HepG2 (cell line): ENCODE measurements around the gene COL25A1. TPM values are rescaled to one million over a fixed set of nuclear protein-coding genes. Genes with fewer than 3 reads are reported as not detected.
A peak's percentile ranks its signal among the peaks of the same experiment; 100 is the strongest.

Experiments
- ATAC-seq: fragments of 200-7000 bp; cut with Tn5 transposase; 3 replicates; pipeline ENCODE4 v1.9.1; 2020; ENCODE audit warnings: mild to moderate bottlenecking, moderate library complexity
- BruUV-seq: library from RNA; stranded (reverse); fragments of 400-500 nt; replicated peaks from 2 replicates; lab custom pipeline; 2021; lab: Mats Ljungman, UMichigan
- CTCF ChIA-PET: fragments of 300-600 bp; formaldehyde crosslinking; extraction: SDS; loops from one replicate; lab custom pipeline; 2021; ENCODE audit warnings: low total read pairs, inconsistent platforms, low intra/inter-chr PET ratio; lab: Yijun Ruan, JAX
- POLR2A ChIA-PET: fragments of 350-600 bp; sonication (Branson Sonifier 250); formaldehyde crosslinking; loops from one replicate; lab custom pipeline; 2020; ENCODE audit warnings: antibody characterized with exemption, inconsistent platforms; lab: Yijun Ruan, JAX
- DNase-seq: peaks from one replicate; pipeline ENCODE4 v3.0.0-alpha.2; 2015; ENCODE audit warnings: low spot score
- FAIRE-seq: peaks from 3 replicates; lab custom pipeline; 2011; peaks lifted over from hg19 to GRCh38; lab: Jason Lieb, UNC
- H2AFZ ChIP-seq: one replicate; pipeline ENCODE4 v1.6.1; 2011; ENCODE audit warnings: low read length, inconsistent platforms
- H3K27ac ChIP-seq: fragments of 300-600 bp; 3 replicates; pipeline ENCODE4 v1.8.0; 2011; ENCODE audit warnings: mixed run types, mild to moderate bottlenecking, mixed read lengths, low read length, inconsistent platforms; ENCODE audit not compliant: insufficient read depth; ENCODE audit errors: extremely low read length
- H3K27me3 ChIP-seq, 2 experiments: fragments of 200-600 bp in 1 of 2; 2 replicates in 1 of 2; 3 replicates in 1 of 2; pipeline versions ENCODE4 v1.6.0 to v1.8.0; 2011; ENCODE audit warnings: low read length in 2 of 2, mild to moderate bottlenecking in 2 of 2, moderate library complexity in 2 of 2, inconsistent platforms in 1 of 2; ENCODE audit not compliant: insufficient read depth in 2 of 2, control insufficient read depth in 1 of 2
- H3K36me3 ChIP-seq, 2 experiments: fragments of 200-600 bp in 1 of 2; replicated peaks in 1 of 2; 2 replicates in 1 of 2; 3 replicates in 1 of 2; pipeline versions ENCODE4 v1.5.1 to v1.8.0; 2011; ENCODE audit warnings: low read length in 2 of 2, inconsistent platforms in 1 of 2; ENCODE audit not compliant: insufficient read depth in 2 of 2, control insufficient read depth in 1 of 2
- H3K4me1 ChIP-seq: 2 replicates; pipeline ENCODE4 v1.5.1; 2012; ENCODE audit warnings: low read length, inconsistent platforms; ENCODE audit not compliant: insufficient read depth
- H3K4me2 ChIP-seq: 2 replicates; pipeline ENCODE4 v1.6.0; 2011; ENCODE audit warnings: low read depth, low read length, inconsistent platforms
- H3K4me3 ChIP-seq, 3 experiments: fragments of 200-600 bp in 1 of 3; sonication (generic), shearing (Covaris generic) in 1 of 3; replicated peaks in 1 of 3; 2 replicates each; pipeline ENCODE4 v1.5.1; 2011 to 2016; ENCODE audit warnings: low read length in 3 of 3, inconsistent platforms in 2 of 3, low read depth in 2 of 3, mild to moderate bottlenecking in 2 of 3, control low read depth in 1 of 3, mixed read lengths in 1 of 3; ENCODE audit not compliant: insufficient read depth in 1 of 3
- H3K79me2 ChIP-seq: one replicate; pipeline ENCODE4 v1.6.1; 2011; ENCODE audit warnings: low read length, inconsistent platforms; ENCODE audit not compliant: insufficient read depth
- H3K9ac ChIP-seq: 2 replicates; pipeline ENCODE4 v1.6.0; 2011; ENCODE audit warnings: mild to moderate bottlenecking, low read depth, low read length, inconsistent platforms; ENCODE audit not compliant: insufficient read depth
- H3K9me3 ChIP-seq: 2 replicates; pipeline ENCODE4 v1.5.1; 2012; ENCODE audit warnings: mild to moderate bottlenecking, low read length
- H4K20me1 ChIP-seq: 2 replicates; pipeline ENCODE4 v1.6.0; 2011; ENCODE audit warnings: inconsistent platforms, mild to moderate bottlenecking, low read length, moderate library complexity; ENCODE audit not compliant: insufficient read depth
- CREB1 ChIP-seq, 2 experiments: fragments of 450-650 bp in 1 of 2; IDR thresholded peaks; 2 replicates each; pipeline ENCODE4 v1.6.1; 2016 to 2017; ENCODE audit warnings: control low read depth in 1 of 2, mild to moderate bottlenecking in 1 of 2, missing compliant biosample characterization in 1 of 2, missing genetic modification characterization in 1 of 2
- HHEX ChIP-seq: IDR thresholded peaks from 2 replicates; pipeline ENCODE4 v1.6.1; 2016; ENCODE audit warnings: control low read depth
- SAFB2 ChIP-seq: sonication (generic); formaldehyde crosslinking; IDR thresholded peaks from 2 replicates; pipeline ENCODE4 v1.5.1; 2020; ENCODE audit warnings: missing genetic modification reagents, low read depth, mild to moderate bottlenecking, borderline replicate concordance
- ZIK1 ChIP-seq: sonication (generic); formaldehyde crosslinking; IDR thresholded peaks from 2 replicates; pipeline ENCODE4 v1.5.0; 2020; ENCODE audit warnings: mild to moderate bottlenecking, low read depth, missing genetic modification reagents, borderline replicate concordance
- ZNF431 ChIP-seq: sonication (generic); formaldehyde crosslinking; IDR thresholded peaks from 2 replicates; pipeline ENCODE4 v1.9.0; 2022; ENCODE audit warnings: missing genetic modification reagents, low read depth, mild to moderate bottlenecking, borderline replicate concordance
- WGBS: methylation state at CpG from one replicate; pipeline ENCODE4 v1.1.6; 2017; ENCODE audit warnings: low lambda C conversion rate; 5-methylcytosine and 5-hydroxymethylcytosine counted together
- in situ Hi-C: cut with HindIII; loops from 2 replicates; pipeline ENCODE4 v1.10.0; 2017; ENCODE audit warnings: low pct_unique_long_range_greater_than_20kb; ENCODE audit not compliant: extremely low pct_ligation_motif_present
- intact Hi-C: fragments of 100-400 bp; cut with micrococcal nuclease; formaldehyde crosslinking; loops from one replicate; pipeline ENCODE4 v1.10.0; 2022; ENCODE audit not compliant: unreplicated experiment
- polyA plus RNA-seq, 8 experiments: library from polyadenylated mRNA; depleted of rRNA in 3 of 8; stranded (reverse) in 7 of 8; unstranded in 1 of 8; fragments of >200 nt; fragmentation: Illumina TruSeq in 4 of 8; extraction: Trizol in 4 of 8; gene quantifications; 2 replicates each; pipeline versions ENCODE4 v1.2.1 to v1.2.3, GENCODE V29; 2011 to 2016; ENCODE audit warnings: low read depth in 4 of 8, missing spikeins in 1 of 8, mixed read lengths in 1 of 8; ENCODE audit not compliant: insufficient read depth in 1 of 8
- total RNA-seq, 5 experiments: library from RNA; depleted of rRNA; stranded (reverse); fragments of >200 nt; fragmentation: Illumina TruSeq; extraction: Trizol; gene quantifications; 2 replicates each; pipeline ENCODE4 v1.2.3, GENCODE V29; 2016; ENCODE audit warnings: low read depth in 1 of 5
- TF ChIP-seq, protein P1 (sequence below): fragments of 450-650 bp; IDR thresholded peaks from 2 replicates; pipeline ENCODE4 v1.6.1; 2017; ENCODE audit warnings: mild to moderate bottlenecking

The COL25A1 gene
- total and polyA plus RNA-seq, 2 of the 13 experiments (the other 11 are each of a cell fraction or from before 2014, with no cell fraction given), result not detected

DNA sequence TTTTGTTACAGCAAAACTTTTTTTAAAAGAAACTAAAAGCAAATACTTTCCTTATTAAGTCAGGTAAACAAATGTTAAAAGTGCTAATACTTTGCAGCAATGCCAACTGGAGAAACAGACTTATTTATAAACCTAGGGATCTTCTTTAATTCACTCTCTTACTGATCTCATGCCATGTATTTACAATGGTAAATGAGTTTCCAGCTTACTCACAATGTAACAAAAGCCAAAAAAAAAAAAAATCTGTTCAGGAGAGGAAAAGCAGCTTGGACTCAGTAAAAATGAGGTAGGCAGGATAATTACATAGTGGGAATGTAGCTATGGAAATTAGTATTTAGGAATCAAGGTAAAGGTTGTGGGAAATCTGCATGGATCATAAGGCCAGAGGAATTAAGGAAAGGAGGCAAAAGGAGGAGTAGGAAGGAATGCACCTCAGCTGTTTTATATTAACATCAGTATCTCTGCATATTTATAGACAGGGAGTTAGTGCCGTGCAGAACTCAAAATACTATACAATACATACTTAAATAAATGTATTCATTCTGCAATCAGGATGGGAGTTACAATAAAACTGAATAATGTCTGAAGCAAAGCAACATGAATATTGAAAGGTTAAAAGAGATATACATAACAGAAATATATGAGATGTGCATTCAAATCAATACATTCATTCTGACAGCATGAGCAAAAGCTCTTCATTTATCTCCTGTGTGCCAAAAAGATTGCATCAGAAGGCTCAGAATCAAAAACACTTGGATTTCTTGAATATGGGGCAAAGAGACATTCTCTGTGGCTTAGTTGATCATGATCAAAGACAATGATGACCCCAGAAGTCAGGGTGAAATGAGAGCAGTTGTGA is 481.7 kb downstream of the COL25A1 start:
- BruUV-seq, result no TSS peak
- H3K27ac ChIP-seq, result no peak overlapping the region
- H4K20me1 ChIP-seq, result no peaks in the 10 kb centered on the region
- no peak for TF ChIP-seq ZNF431 (CRISPR knock-in tag)
- no peak for TF ChIP-seq ZIK1 (CRISPR knock-in tag)
- no peak for TF ChIP-seq HHEX
- TF ChIP-seq, all 625 proteins: peak for 0
- H3K27me3 ChIP-seq, result peaks cover 0 to 5% of the 10 kb centered on the region in 2 experiments; a peak in 2 of 5 replicates
- no peak overlapping the region for H2AFZ ChIP-seq
- WGBS, result 0% methylated on average over 1 of the region's 1 CpG
- in situ Hi-C loops, result no loop called here
- no peak for DNase-seq
- ChIA-PET POLR2A (no interaction called here), CTCF (no interaction called here)
- no peaks in the 10 kb centered on the region for H3K79me2 ChIP-seq
- FAIRE-seq, result no peak
- H3K4me3 ChIP-seq, result no peak overlapping the region
- H3K9ac ChIP-seq, result no peak overlapping the region
- intact Hi-C loops, result no loop called here
- no peaks in the 10 kb centered on the region for H3K36me3 ChIP-seq
- H3K4me1 ChIP-seq, result no peaks in the 10 kb centered on the region
- H3K9me3 ChIP-seq, result no peaks in the 10 kb centered on the region
- no peak overlapping the region for H3K4me2 ChIP-seq
- ATAC-seq, result no peak

DNA sequence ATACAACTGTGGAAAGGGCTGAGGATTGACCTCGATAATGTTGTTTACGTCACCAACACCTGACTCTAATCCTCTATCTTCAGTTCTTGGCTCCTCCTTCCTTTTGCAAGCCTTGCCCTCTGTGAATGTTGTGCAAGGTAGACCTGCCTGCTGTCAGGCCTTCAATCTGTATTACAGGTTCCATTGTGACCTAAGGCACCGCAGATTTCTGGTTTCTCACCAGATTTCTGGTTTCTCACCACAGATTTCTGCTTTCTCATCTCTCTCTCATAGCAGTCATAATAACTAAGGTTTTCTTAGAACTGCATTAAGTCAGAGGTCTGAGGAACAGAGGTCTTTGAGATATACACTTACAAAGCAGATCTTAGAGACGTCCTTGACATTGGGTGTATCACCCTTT is 488.1 kb downstream of the COL25A1 start:
- Histone ChIP-seq H3K4me2 (no peak overlapping the region), H3K36me3 (no peaks in the 10 kb centered on the region), H4K20me1 (no peaks in the 10 kb centered on the region), H3K9ac (no peak overlapping the region), H3K9me3 (no peaks in the 10 kb centered on the region), H2AFZ (no peak overlapping the region), H3K27ac (no peak overlapping the region), H3K4me1 (no peaks in the 10 kb centered on the region), H3K27me3 (peaks cover 0 to 5% of the 10 kb centered on the region in 2 experiments; a peak in 1 of 5 replicates), H3K79me2 (no peaks in the 10 kb centered on the region), H3K4me3 (no peak overlapping the region)
- ChIA-PET CTCF (no interaction called here), POLR2A (no interaction called here)
- FAIRE-seq (no peak), ATAC-seq (no peak), DNase-seq (no peak)
- in situ Hi-C loops (no loop called here), intact Hi-C loops (no loop called here)
- BruUV-seq, result no TSS peak
- WGBS, result 20% methylated on average over 4 of the region's 4 CpGs
- TF ChIP-seq CREB1 (IDR thresholded peaks at IDR 0.05) (peak; percentile 42), CREB1 (CRISPR knock-in tag; IDR thresholded peaks at IDR 0.05) (no peak), SAFB2 (CRISPR knock-in tag) (no peak)
- TF ChIP-seq, protein P1, sequence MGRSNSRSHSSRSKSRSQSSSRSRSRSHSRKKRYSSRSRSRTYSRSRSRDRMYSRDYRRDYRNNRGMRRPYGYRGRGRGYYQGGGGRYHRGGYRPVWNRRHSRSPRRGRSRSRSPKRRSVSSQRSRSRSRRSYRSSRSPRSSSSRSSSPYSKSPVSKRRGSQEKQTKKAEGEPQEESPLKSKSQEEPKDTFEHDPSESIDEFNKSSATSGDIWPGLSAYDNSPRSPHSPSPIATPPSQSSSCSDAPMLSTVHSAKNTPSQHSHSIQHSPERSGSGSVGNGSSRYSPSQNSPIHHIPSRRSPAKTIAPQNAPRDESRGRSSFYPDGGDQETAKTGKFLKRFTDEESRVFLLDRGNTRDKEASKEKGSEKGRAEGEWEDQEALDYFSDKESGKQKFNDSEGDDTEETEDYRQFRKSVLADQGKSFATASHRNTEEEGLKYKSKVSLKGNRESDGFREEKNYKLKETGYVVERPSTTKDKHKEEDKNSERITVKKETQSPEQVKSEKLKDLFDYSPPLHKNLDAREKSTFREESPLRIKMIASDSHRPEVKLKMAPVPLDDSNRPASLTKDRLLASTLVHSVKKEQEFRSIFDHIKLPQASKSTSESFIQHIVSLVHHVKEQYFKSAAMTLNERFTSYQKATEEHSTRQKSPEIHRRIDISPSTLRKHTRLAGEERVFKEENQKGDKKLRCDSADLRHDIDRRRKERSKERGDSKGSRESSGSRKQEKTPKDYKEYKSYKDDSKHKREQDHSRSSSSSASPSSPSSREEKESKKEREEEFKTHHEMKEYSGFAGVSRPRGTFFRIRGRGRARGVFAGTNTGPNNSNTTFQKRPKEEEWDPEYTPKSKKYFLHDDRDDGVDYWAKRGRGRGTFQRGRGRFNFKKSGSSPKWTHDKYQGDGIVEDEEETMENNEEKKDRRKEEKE, result no peak
